DND-41 (cell line): ENCODE data around the gene ERGIC1.

Experiments
- EZH2 ChIP-seq: IDR thresholded peaks from 3 replicates; pipeline ENCODE4 v1.6.1; 2012; ENCODE audit warnings: borderline replicate concordance, low read depth, mild to moderate bottlenecking, moderate library complexity, low read length, inconsistent platforms; ENCODE audit not compliant: severe bottlenecking
- TF ChIP-seq, protein P1 (sequence below): IDR thresholded peaks from 2 replicates; pipeline ENCODE4 v1.5.1; 2012; ENCODE audit warnings: borderline replicate concordance, low read length, moderate library complexity, mild to moderate bottlenecking; ENCODE audit not compliant: poor library complexity, severe bottlenecking; ENCODE audit errors: extremely low read depth

DNA sequence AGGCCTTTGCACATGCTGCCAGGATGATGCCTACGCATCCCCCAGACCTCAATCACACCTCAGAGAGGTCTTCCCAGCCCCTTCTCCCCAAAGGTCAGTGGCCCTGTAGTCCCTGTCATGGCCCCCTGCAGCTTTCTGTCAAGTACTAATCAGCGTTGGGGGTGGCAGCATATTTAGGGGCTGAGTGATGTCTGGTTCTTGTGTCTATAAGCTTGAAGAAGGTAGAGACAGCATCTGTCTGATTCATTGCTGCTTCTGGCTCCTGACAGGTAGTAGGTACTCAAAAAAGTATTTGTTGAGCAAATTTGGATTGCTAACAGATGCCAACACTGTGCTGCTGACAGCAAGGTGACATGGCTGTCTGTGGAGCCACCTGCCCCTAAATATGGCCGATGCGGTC lies 73.6 kb downstream of the ERGIC1 start:
- TF ChIP-seq, protein P1, sequence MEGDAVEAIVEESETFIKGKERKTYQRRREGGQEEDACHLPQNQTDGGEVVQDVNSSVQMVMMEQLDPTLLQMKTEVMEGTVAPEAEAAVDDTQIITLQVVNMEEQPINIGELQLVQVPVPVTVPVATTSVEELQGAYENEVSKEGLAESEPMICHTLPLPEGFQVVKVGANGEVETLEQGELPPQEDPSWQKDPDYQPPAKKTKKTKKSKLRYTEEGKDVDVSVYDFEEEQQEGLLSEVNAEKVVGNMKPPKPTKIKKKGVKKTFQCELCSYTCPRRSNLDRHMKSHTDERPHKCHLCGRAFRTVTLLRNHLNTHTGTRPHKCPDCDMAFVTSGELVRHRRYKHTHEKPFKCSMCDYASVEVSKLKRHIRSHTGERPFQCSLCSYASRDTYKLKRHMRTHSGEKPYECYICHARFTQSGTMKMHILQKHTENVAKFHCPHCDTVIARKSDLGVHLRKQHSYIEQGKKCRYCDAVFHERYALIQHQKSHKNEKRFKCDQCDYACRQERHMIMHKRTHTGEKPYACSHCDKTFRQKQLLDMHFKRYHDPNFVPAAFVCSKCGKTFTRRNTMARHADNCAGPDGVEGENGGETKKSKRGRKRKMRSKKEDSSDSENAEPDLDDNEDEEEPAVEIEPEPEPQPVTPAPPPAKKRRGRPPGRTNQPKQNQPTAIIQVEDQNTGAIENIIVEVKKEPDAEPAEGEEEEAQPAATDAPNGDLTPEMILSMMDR = no peak
- no peak for TF ChIP-seq EZH2
